Ovary (tissue), 9 donors: Measurements from ENCODE around the gene PGD. TPM values are rescaled to one million over a fixed set of nuclear protein-coding genes. Genes with fewer than 3 reads are reported as not detected.

Experiments used
- DNase-seq, 5 donors: peaks; one replicate each; pipeline ENCODE4 v3.0.0-alpha.2; 2019 to 2020
- H3K27ac ChIP-seq, 2 donors: fragments of 200-600 bp; one replicate each; pipeline versions ENCODE4 v1.5.1 to v1.8.0; 2019 to 2022
- H3K27me3 ChIP-seq: fragments of 200-600 bp; one replicate; pipeline ENCODE4 v1.8.0; 2022
- H3K36me3 ChIP-seq: fragments of 200-600 bp; sonication (generic); one replicate; pipeline ENCODE4 v1.5.1; 2019
- H3K4me1 ChIP-seq: one replicate; pipeline ENCODE4 v1.8.1; 2013; ENCODE audit warnings: mild to moderate bottlenecking, moderate library complexity; ENCODE audit not compliant: insufficient read depth
- H3K4me3 ChIP-seq: fragments of 200-600 bp; sonication (generic); one replicate; pipeline ENCODE4 v1.5.1; 2017
- H3K9me3 ChIP-seq, 2 donors: fragments of 200-600 bp in 1 of 2; sonication (generic) in 1 of 2; one replicate each; pipeline versions ENCODE4 v1.5.1 to v1.8.1; 2013 to 2019; ENCODE audit warnings: mild to moderate bottlenecking in 1 of 2, moderate library complexity in 1 of 2
- CTCF ChIP-seq, 3 donors: fragments of 450-650 bp in 2 of 3; fragments of 200-600 bp in 1 of 3; IDR thresholded peaks; one replicate each; pipeline versions ENCODE4 v1.5.1 to v1.8.0; 2016 to 2022; ENCODE audit warnings: antibody characterized with exemption in 3 of 3, mild to moderate bottlenecking in 1 of 3
- EP300 ChIP-seq: sonication (generic); formaldehyde crosslinking; IDR thresholded peaks from one replicate; pipeline ENCODE4 v1.6.1; 2017; ENCODE audit warnings: antibody characterized with exemption
- POLR2A ChIP-seq: fragments of 450-650 bp; IDR thresholded peaks from one replicate; pipeline ENCODE4 v1.6.1; 2017; ENCODE audit warnings: antibody characterized with exemption, mild to moderate bottlenecking, moderate library complexity
- WGBS, 3 donors: extraction: QIAGEN DNeasy Blood & Tissue Kit in 1 of 3; methylation state at CpG; one replicate each; pipeline versions ENCODE4 v1.1.5 to v1.1.7; 2013 to 2017; 5-methylcytosine and 5-hydroxymethylcytosine counted together
- intact Hi-C, 4 donors: fragments of 100-400 bp; cut with DNase I; formaldehyde crosslinking; loops; one replicate each; pipeline versions ENCODE4 v1.11.0 to v1.15.1; 2022 to 2023
- polyA plus RNA-seq, 2 donors: library from polyadenylated mRNA; stranded (reverse); fragments of 200-250 nt in 1 of 2; fragments of 350-450 nt in 1 of 2; fragmentation: Illumina TruSeq in 1 of 2; extraction: RNeasy Lipid Tissue Mini Kit (QIAGEN cat#74804) in 1 of 2; gene quantifications; one replicate each; pipeline ENCODE4 v1.2.3, GENCODE V29; 2013 to 2014
- total RNA-seq, 7 donors: library from RNA; depleted of rRNA in 2 of 7; stranded (reverse); fragments of >200 nt in 2 of 7; fragmentation: NEBNext Ultra II Directional in 3 of 7; extraction: Animal tissue kit (Norgen Biotek cat#: 25700) in 3 of 7; gene quantifications; one replicate each; pipeline versions ENCODE4 v1.1.0 to v1.2.4, GENCODE V29; 2016 to 2023
- donor health status: DM: no; HTN: no; CAD: no; lungs with moderate emphysema.
- donor health status: DM: no; HTN: no; CAD: no.
- donor health status: Bipolar disorder and iron deficiency.
- donor health status: DM: yes; HTN: yes; CAD: no.
- donor health status: DM: no; HTN: no; CAD: no.
- donor health status: DM: yes; HTN: yes; CAD: no.

PGD gene
- total and polyA plus RNA-seq, 9 donors: 32.0 to 149 (median 52.8) TPM

GRCh38 chr1:10383630-10384029, 15.2 kb upstream of the PGD start:
- Histone ChIP-seq H3K9me3 (no peaks in the 10 kb centered on the region), H3K27me3 (no peaks in the 10 kb centered on the region), H3K27ac (no peak overlapping the region), H3K4me1 (no peaks in the 10 kb centered on the region), H3K4me3 (no peak overlapping the region), H3K36me3 (no peaks in the 10 kb centered on the region)
- no peak for DNase-seq
- no peak for TF ChIP-seq EP300
- no peak for TF ChIP-seq CTCF (IDR thresholded peaks at IDR 0.05)
- TF ChIP-seq POLR2A: no peak
- WGBS, 3 donors: 84 to 96% (median 84%) methylated on average over 4 of the region's 4 CpGs
- intact Hi-C loops: no loop called here

- TF ChIP-seq CTCF (IDR thresholded peaks at IDR 0.05): no peak
- TF ChIP-seq POLR2A: no peak
- no peak overlapping the region for H3K4me3 ChIP-seq
- no peaks in the 10 kb centered on the region for H3K36me3 ChIP-seq
- no peaks in the 10 kb centered on the region for H3K9me3 ChIP-seq
- WGBS, 3 donors: 93 to 94% (median 93%) methylated on average over 8 of the region's 8 CpGs
- intact Hi-C loops: no loop called here
- no peaks in the 10 kb centered on the region for H3K27me3 ChIP-seq
- H3K27ac ChIP-seq: no peak overlapping the region
- DNase-seq: no peak
- H3K4me1 ChIP-seq: no peaks in the 10 kb centered on the region
Measured at GRCh38 chr1:10384219-10384618, 14.6 kb upstream of the PGD start.

- Histone ChIP-seq H3K4me1 (no peaks in the 10 kb centered on the region), H3K4me3 (no peak overlapping the region), H3K36me3 (no peaks in the 10 kb centered on the region), H3K27ac (peak overlapping the region in 1 of 2 donors; percentile 40), H3K27me3 (no peaks in the 10 kb centered on the region), H3K9me3 (no peaks in the 10 kb centered on the region)
- no peak for DNase-seq
- 69 to 75% (median 71%) methylated on average over 12 of the region's 12 CpGs for WGBS, 3 donors
- TF ChIP-seq EP300 (no peak), POLR2A (no peak), CTCF (IDR thresholded peaks at IDR 0.05) (no peak)
- intact Hi-C loops: no loop called here
Measured at GRCh38 chr1:10386761-10387676, 11.8 kb upstream of the PGD start.

- Histone ChIP-seq H3K27me3 (no peaks in the 10 kb centered on the region), H3K4me1 (no peaks in the 10 kb centered on the region), H3K4me3 (no peak overlapping the region), H3K27ac (peak overlapping the region in 1 of 2 donors; percentile 40), H3K9me3 (no peaks in the 10 kb centered on the region), H3K36me3 (no peaks in the 10 kb centered on the region)
- 3 to 12% (median 4%) methylated on average over 3 of the region's 3 CpGs for WGBS, 3 donors
- peak; percentile 12 to 46 (median 33) for DNase-seq
- TF ChIP-seq EP300: no peak
- intact Hi-C loops: no loop called here
Measured at GRCh38 chr1:10387677-10388386, 11.0 kb upstream of the PGD start.

- Histone ChIP-seq H3K36me3 (no peaks in the 10 kb centered on the region), H3K27me3 (no peaks in the 10 kb centered on the region), H3K27ac (peak overlapping the region in 1 of 2 donors; percentile 40), H3K9me3 (no peaks in the 10 kb centered on the region), H3K4me1 (no peaks in the 10 kb centered on the region), H3K4me3 (no peak overlapping the region)
- no peak for DNase-seq
- no peak for TF ChIP-seq EP300
- TF ChIP-seq CTCF (IDR thresholded peaks at IDR 0.05): no peak
- TF ChIP-seq POLR2A: no peak
- intact Hi-C loops: no loop called here
- 78 to 90% (median 83%) methylated on average over 3 of the region's 3 CpGs for WGBS, 3 donors
Measured at GRCh38 chr1:10388387-10388715, 10.5 kb upstream of the PGD start.
